NCI-H2029 treated with DMSO at 0.1 percent for 48 hours (cell line): ENCODE results near the gene RYR2.

Experiments
- DNase-seq: peaks from one replicate; lab custom pipeline; 2025; lab: John Stamatoyannopoulos, UW

The RYR2 gene

GRCh38 chr1:237448042-237448441 lies 406.1 kb downstream of the RYR2 start:
- DNase-seq: no peak

- DNase-seq: no peak
Observed at GRCh38 chr1:237457573-237457972, 415.6 kb downstream of the RYR2 start.

- no peak for DNase-seq
Observed at GRCh38 chr1:237467320-237467719, 425.3 kb downstream of the RYR2 start.

GRCh38 chr1:237470712-237471338 lies 428.8 kb downstream of the RYR2 start:
- no peak for DNase-seq

- DNase-seq: no peak
Observed at GRCh38 chr1:237471377-237471776, 429.4 kb downstream of the RYR2 start.

- DNase-seq: no peak
Observed at GRCh38 chr1:237471956-237472355, 430.0 kb downstream of the RYR2 start.

GRCh38 chr1:237473854-237474253 lies 431.9 kb downstream of the RYR2 start:
- no peak for DNase-seq

- DNase-seq: no peak
Observed at GRCh38 chr1:237478082-237478481, 436.1 kb downstream of the RYR2 start.

GRCh38 chr1:237478842-237479241 lies 436.9 kb downstream of the RYR2 start:
- DNase-seq: no peak

GRCh38 chr1:237482777-237483176 lies 440.8 kb downstream of the RYR2 start:
- DNase-seq: no peak

- DNase-seq: no peak
Observed at GRCh38 chr1:237492359-237492758, 450.4 kb downstream of the RYR2 start.

- no peak for DNase-seq
Observed at GRCh38 chr1:237500566-237500965, 458.6 kb downstream of the RYR2 start.

GRCh38 chr1:237503292-237503691 lies 461.3 kb downstream of the RYR2 start:
- no peak for DNase-seq

- no peak for DNase-seq
Observed at GRCh38 chr1:237507005-237507404, 465.0 kb downstream of the RYR2 start.

GRCh38 chr1:237509748-237510147 lies 467.8 kb downstream of the RYR2 start:
- DNase-seq: no peak

GRCh38 chr1:237525102-237525501 lies 483.1 kb downstream of the RYR2 start:
- no peak for DNase-seq

GRCh38 chr1:237527761-237528160 lies 485.8 kb downstream of the RYR2 start:
- DNase-seq: no peak

GRCh38 chr1:237528545-237528944 lies 486.6 kb downstream of the RYR2 start:
- DNase-seq: no peak

GRCh38 chr1:237539055-237539454 lies 497.1 kb downstream of the RYR2 start:
- DNase-seq: no peak

GRCh38 chr1:237542525-237543418 lies 500.8 kb downstream of the RYR2 start:
- DNase-seq: no peak

GRCh38 chr1:237553078-237553477 lies 511.1 kb downstream of the RYR2 start:
- DNase-seq: no peak

GRCh38 chr1:237556911-237557310 lies 514.9 kb downstream of the RYR2 start:
- DNase-seq: no peak

- DNase-seq: peak; percentile 30
Observed at GRCh38 chr1:237562242-237562823, 520.3 kb downstream of the RYR2 start.
